Esophagus muscularis mucosa (tissue), 4 donors: ENCODE data around the gene WDR89. TPM values are rescaled to one million over a fixed set of nuclear protein-coding genes. Genes with fewer than 3 reads are reported as not detected.

Source experiments
- DNase-seq: peaks from one replicate; pipeline ENCODE4 v3.0.0-alpha.2; 2017; ENCODE audit errors: extremely low spot score
- H3K27ac ChIP-seq, 4 donors: fragments of 200-600 bp; sonication (generic); replicated peaks in 1 of 4; 1 replicate in 3 of 4; 2 replicates in 1 of 4; pipeline ENCODE4 v1.5.1; 2016 to 2019; ENCODE audit warnings: mild to moderate bottlenecking in 1 of 4
- H3K27me3 ChIP-seq, 4 donors: fragments of 200-600 bp; sonication (generic); one replicate each; pipeline versions ENCODE4 v1.5.1 to v1.6.0; 2016 to 2019
- H3K36me3 ChIP-seq, 4 donors: fragments of 200-600 bp; sonication (generic); one replicate each; pipeline ENCODE4 v1.5.1; 2016 to 2019
- H3K4me1 ChIP-seq, 4 donors: fragments of 200-600 bp; sonication (generic); one replicate each; pipeline ENCODE4 v1.5.1; 2016 to 2019
- H3K4me3 ChIP-seq, 4 donors: fragments of 200-600 bp; sonication (generic); 1 replicate in 2 of 4; 2 replicates in 2 of 4; pipeline ENCODE4 v1.5.1; 2016 to 2019; ENCODE audit warnings: mild to moderate bottlenecking in 4 of 4, moderate library complexity in 1 of 4
- H3K9me3 ChIP-seq, 4 donors: fragments of 200-600 bp; sonication (generic); 1 replicate in 3 of 4; 2 replicates in 1 of 4; pipeline ENCODE4 v1.5.1; 2016 to 2019
- EP300 ChIP-seq: sonication (generic); formaldehyde crosslinking; IDR thresholded peaks from one replicate; pipeline ENCODE4 v1.6.1; 2017; ENCODE audit warnings: antibody characterized with exemption
- POLR2A ChIP-seq: fragments of 450-650 bp; IDR thresholded peaks from one replicate; pipeline ENCODE4 v1.6.1; 2017; ENCODE audit warnings: antibody characterized with exemption, moderate library complexity, mild to moderate bottlenecking, low read depth
- POLR2AphosphoS5 ChIP-seq, 2 donors: sonication (generic); formaldehyde crosslinking; IDR thresholded peaks; one replicate each; pipeline ENCODE4 v1.6.1; 2017; ENCODE audit warnings: antibody characterized with exemption in 2 of 2
- WGBS: methylation state at CpG from one replicate; pipeline ENCODE4 v1.1.5; 2018; 5-methylcytosine and 5-hydroxymethylcytosine counted together
- intact Hi-C: fragments of 100-400 bp; cut with DNase I; formaldehyde crosslinking; loops from one replicate; pipeline ENCODE4 v1.15.1; 2023
- total RNA-seq, 4 donors: library from RNA; depleted of rRNA; stranded (reverse); fragments of >200 nt; gene quantifications; one replicate each; pipeline versions ENCODE4 v1.1.0 to v1.2.1, GENCODE V29; 2016
- TF ChIP-seq, protein P1 (sequence below), 3 experiments: fragments of 200-600 bp in 2 of 3; fragments of 450-650 bp in 1 of 3; sonication (generic) in 2 of 3; IDR thresholded peaks; one replicate each; pipeline ENCODE4 v1.5.1; 2017 to 2019; ENCODE audit warnings: antibody characterized with exemption in 3 of 3, mild to moderate bottlenecking in 2 of 3, moderate library complexity in 1 of 3

Gene WDR89
- total RNA-seq, 4 donors from 2014 or later = 4.5 to 9.6 (median 6.9) TPM

DNA sequence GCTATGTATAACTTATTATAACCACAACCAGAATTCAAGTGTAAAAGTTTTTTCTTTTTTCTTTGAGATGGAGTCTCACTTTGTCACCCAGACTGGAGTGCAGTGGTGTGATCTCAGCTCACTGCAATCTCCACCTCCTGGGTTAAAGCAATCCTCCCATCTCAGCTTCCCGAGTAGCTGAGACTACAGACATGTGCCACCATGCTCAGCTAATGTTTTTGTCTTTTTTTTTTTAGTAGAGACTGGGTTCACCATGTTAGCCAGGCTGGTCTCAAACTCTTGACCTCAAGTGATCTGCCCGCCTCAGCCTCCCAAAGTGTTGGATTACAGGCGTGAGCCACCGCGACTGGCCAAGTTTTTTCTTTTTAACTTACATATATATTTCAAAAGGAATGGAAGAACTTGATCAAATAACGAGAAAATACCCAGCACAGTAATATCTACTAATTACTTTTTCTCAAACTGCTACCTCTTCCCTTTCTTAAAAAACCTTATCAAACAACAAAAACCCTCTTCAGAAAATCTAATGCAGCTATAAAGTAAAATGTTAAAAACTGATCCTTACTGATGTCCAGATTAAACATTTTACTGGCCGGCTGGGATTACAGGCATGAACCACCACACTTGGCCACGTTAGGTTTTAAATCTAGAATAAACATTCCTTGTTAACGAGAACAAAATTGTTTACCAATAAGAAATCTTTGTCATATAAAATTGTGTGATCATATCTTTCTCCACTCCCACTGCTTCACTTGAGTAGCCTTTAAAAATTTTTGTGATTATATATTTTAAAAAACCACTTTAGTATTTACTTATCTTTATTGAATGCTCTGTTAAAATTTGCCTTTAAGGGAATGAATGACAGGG lies 41.3 kb upstream of the WDR89 start:
- no peak for DNase-seq
- intact Hi-C loops = no loop called here
- no peaks in the 10 kb centered on the region for H3K9me3 ChIP-seq

DNA sequence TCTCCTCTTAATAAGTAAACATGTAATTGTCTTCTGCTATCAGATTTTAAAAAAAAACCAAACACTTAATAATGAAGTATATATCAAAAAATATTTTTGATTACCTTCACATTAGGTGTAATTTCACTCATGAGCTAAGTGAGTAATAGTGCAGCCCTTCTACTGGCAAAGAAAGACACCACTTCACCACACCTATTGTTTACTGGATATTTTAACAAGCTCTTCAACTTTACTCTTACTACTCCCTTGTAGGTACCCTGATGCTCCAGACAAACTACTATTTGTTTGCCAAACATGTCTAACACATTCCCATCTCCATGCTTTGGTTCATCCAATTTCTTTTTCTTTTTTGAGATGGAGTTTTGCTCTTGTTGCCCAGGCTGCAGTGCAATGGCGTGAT lies 36.9 kb upstream of the WDR89 start:
- H3K9me3 ChIP-seq = no peaks in the 10 kb centered on the region
- no peak overlapping the region for H3K4me3 ChIP-seq
- no peak overlapping the region for H3K27ac ChIP-seq
- H3K36me3 ChIP-seq = peaks cover 0 to 20% (median 3%) of the 10 kb centered on the region in 4 donors
- H3K27me3 ChIP-seq = no peaks in the 10 kb centered on the region
- TF ChIP-seq POLR2AphosphoS5 (IDR thresholded peaks at IDR 0.05) = no peak
- H3K4me1 ChIP-seq = no peaks in the 10 kb centered on the region
- 100% methylated on average over 1 of the region's 1 CpG for WGBS
- intact Hi-C loops = no loop called here
- DNase-seq = no peak

More for the DNA sequence above, 41.3 kb upstream of the WDR89 start:
- Histone ChIP-seq H3K27ac (no peak overlapping the region), H3K4me3 (no peak overlapping the region), H3K27me3 (no peaks in the 10 kb centered on the region), H3K36me3 (peaks cover 0 to 16% (median 4%) of the 10 kb centered on the region in 4 donors), H3K4me1 (no peaks in the 10 kb centered on the region)
- WGBS = 88% methylated on average over 9 of the region's 9 CpGs
- TF ChIP-seq POLR2A = no peak
- TF ChIP-seq EP300 = no peak
- TF ChIP-seq POLR2AphosphoS5 (IDR thresholded peaks at IDR 0.05) = no peak
- TF ChIP-seq, protein P1, sequence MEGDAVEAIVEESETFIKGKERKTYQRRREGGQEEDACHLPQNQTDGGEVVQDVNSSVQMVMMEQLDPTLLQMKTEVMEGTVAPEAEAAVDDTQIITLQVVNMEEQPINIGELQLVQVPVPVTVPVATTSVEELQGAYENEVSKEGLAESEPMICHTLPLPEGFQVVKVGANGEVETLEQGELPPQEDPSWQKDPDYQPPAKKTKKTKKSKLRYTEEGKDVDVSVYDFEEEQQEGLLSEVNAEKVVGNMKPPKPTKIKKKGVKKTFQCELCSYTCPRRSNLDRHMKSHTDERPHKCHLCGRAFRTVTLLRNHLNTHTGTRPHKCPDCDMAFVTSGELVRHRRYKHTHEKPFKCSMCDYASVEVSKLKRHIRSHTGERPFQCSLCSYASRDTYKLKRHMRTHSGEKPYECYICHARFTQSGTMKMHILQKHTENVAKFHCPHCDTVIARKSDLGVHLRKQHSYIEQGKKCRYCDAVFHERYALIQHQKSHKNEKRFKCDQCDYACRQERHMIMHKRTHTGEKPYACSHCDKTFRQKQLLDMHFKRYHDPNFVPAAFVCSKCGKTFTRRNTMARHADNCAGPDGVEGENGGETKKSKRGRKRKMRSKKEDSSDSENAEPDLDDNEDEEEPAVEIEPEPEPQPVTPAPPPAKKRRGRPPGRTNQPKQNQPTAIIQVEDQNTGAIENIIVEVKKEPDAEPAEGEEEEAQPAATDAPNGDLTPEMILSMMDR (IDR thresholded peaks at IDR 0.05) = no peak

DNA sequence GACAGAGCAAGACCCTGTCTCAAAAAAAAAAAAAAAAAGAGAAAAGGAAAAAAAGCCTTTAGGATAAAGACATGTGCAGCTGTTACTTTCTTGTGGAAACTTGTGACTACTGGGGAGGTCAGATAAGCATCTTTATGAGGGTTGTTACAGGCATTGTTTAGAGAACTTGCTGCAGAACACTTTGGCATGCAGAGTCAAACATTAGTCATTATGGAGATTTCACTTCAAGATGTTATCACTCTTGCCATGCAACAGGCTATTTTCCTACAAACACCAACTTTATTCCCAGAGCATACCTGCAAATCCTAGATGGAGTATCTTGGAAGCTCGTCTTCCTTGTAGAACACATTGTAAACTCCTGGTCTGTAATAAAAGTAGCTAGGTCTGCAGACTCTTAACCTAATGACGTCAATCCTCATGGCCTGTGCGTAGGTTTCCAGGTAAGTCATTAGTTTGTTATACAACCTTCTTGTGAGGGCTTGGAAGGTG lies 36.3 kb upstream of the WDR89 start:
- peaks cover 0 to 20% (median 3%) of the 10 kb centered on the region in 4 donors for H3K36me3 ChIP-seq
- H3K4me3 ChIP-seq = no peak overlapping the region
- no peak for DNase-seq
- intact Hi-C loops = no loop called here
- WGBS = 84% methylated on average over 3 of the region's 3 CpGs
- no peaks in the 10 kb centered on the region for H3K9me3 ChIP-seq
- TF ChIP-seq POLR2AphosphoS5 (IDR thresholded peaks at IDR 0.05) = no peak
- TF ChIP-seq, protein P1 (IDR thresholded peaks at IDR 0.05) = no peak
- no peak for TF ChIP-seq EP300
- no peak for TF ChIP-seq POLR2A
- H3K27me3 ChIP-seq = no peaks in the 10 kb centered on the region
- no peak overlapping the region for H3K27ac ChIP-seq
- no peaks in the 10 kb centered on the region for H3K4me1 ChIP-seq

DNA sequence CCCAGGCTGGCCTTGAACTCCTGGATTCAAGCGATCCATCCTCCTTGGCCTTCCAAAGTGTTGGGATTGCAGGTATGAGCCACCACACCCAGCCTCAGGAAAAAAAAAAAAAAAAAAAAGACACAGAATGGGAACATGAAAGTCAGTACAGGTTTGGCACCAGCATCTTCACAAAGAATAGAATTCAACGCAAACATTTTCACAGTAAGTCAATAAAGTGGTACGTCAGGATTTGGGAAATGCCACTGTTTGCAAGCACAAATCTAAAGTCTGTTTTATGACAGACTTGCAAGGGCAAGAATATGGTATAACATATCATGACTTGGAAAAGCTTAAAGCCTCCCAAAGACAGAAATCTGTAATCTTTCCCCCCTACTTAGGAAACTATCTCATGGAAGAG lies 34.9 kb upstream of the WDR89 start:
- Histone ChIP-seq H3K9me3 (no peaks in the 10 kb centered on the region), H3K27ac (no peak overlapping the region), H3K4me3 (no peak overlapping the region), H3K4me1 (no peaks in the 10 kb centered on the region), H3K27me3 (no peaks in the 10 kb centered on the region), H3K36me3 (peaks cover 0 to 20% (median 3%) of the 10 kb centered on the region in 4 donors)
- TF ChIP-seq POLR2A (no peak), POLR2AphosphoS5 (IDR thresholded peaks at IDR 0.05) (no peak), EP300 (no peak)
- TF ChIP-seq, protein P1 (IDR thresholded peaks at IDR 0.05) = no peak
- intact Hi-C loops = no loop called here
- DNase-seq = no peak
- 96% methylated on average over 3 of the region's 3 CpGs for WGBS

DNA sequence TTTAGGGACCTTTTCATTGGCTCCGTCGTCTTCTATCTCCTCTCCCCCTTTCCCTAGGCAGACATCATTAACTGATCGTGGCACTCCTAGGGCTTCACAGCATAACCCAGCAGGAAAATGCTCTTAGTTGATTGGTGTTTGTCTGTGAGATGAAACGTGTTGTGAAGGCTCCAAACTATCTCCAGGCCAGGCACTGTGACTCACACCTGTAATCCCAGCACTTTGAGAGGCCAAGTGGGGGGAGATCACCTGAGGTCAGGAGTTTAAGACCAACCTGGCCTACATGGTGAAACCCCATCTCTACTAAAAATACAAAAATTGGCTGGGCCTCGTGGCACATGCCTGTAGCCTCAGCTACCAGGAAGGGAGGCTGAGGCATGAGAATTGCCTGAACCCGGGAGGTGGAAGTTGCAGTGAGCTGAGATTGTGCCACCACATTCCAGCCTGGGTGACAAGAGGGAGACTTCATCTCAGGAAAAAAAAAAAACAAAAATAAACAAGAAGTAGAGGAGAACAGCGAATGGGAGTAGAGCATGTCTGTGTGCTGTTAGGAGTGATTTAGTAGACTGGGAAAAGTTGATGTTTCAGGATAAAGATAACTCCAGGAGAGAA lies 32.3 kb upstream of the WDR89 start:
- no peak overlapping the region for H3K27ac ChIP-seq
- 83% methylated on average over 7 of the region's 7 CpGs for WGBS
- H3K4me1 ChIP-seq = no peaks in the 10 kb centered on the region
- no peaks in the 10 kb centered on the region for H3K9me3 ChIP-seq
- H3K4me3 ChIP-seq = no peak overlapping the region
- H3K36me3 ChIP-seq = peaks cover 0 to 20% (median 3%) of the 10 kb centered on the region in 4 donors
- no peak for DNase-seq
- intact Hi-C loops = no loop called here
- no peaks in the 10 kb centered on the region for H3K27me3 ChIP-seq
- no peak for TF ChIP-seq EP300
- no peak for TF ChIP-seq POLR2A
- TF ChIP-seq, protein P1 (IDR thresholded peaks at IDR 0.05) = no peak
- no peak for TF ChIP-seq POLR2AphosphoS5 (IDR thresholded peaks at IDR 0.05)
